Smooth muscle cell (in vitro differentiated cells): ENCODE results near the gene PRRC2A. TPM values are rescaled to one million over a fixed set of nuclear protein-coding genes. Genes with fewer than 3 reads are reported as not detected.
A peak's percentile ranks its signal among the peaks of the same experiment; 100 is the strongest.

Experiments
- DNase-seq: peaks from one replicate; lab custom pipeline; 2025; ENCODE audit not compliant: unreplicated experiment; lab: John Stamatoyannopoulos, UW
- H2AFZ ChIP-seq: fragments of 200-600 bp; sonication (generic); 2 replicates; pipeline ENCODE4 v1.6.0; 2016; ENCODE audit warnings: antibody characterized with exemption, low read depth, mild to moderate bottlenecking
- H3F3A ChIP-seq: fragments of 200-600 bp; sonication (generic); 2 replicates; pipeline ENCODE4 v1.6.0; 2017; ENCODE audit warnings: antibody characterized with exemption, low read depth
- H3K27ac ChIP-seq: fragments of 200-600 bp; sonication (generic); 2 replicates; pipeline ENCODE4 v1.5.1; 2016; ENCODE audit warnings: low read depth, mild to moderate bottlenecking
- H3K27me3 ChIP-seq: fragments of 200-600 bp; sonication (generic); 2 replicates; pipeline ENCODE4 v1.6.1; 2016; ENCODE audit warnings: low read depth, mild to moderate bottlenecking
- H3K36me3 ChIP-seq: fragments of 200-600 bp; sonication (generic); 2 replicates; pipeline ENCODE4 v1.5.1; 2016; ENCODE audit warnings: low read depth
- H3K4me1 ChIP-seq: fragments of 200-600 bp; sonication (generic); 2 replicates; pipeline ENCODE4 v1.5.1; 2016; ENCODE audit warnings: low read depth
- H3K4me2 ChIP-seq: fragments of 200-600 bp; sonication (generic); 2 replicates; pipeline ENCODE4 v1.6.0; 2016; ENCODE audit warnings: mild to moderate bottlenecking
- H3K4me3 ChIP-seq: fragments of 200-600 bp; sonication (generic); 2 replicates; pipeline ENCODE4 v1.5.1; 2016; ENCODE audit warnings: mild to moderate bottlenecking
- H3K79me2 ChIP-seq: fragments of 200-600 bp; sonication (generic); 2 replicates; pipeline ENCODE4 v1.6.0; 2016; ENCODE audit warnings: low read depth, mild to moderate bottlenecking
- H3K9ac ChIP-seq: fragments of 200-600 bp; sonication (generic); 2 replicates; pipeline ENCODE4 v1.6.0; 2016; ENCODE audit warnings: low read depth
- H3K9me3 ChIP-seq: fragments of 200-600 bp; sonication (generic); replicated peaks from 2 replicates; pipeline ENCODE4 v1.5.1; 2016; ENCODE audit warnings: low read depth
- H4K20me1 ChIP-seq: fragments of 200-600 bp; sonication (generic); 2 replicates; pipeline ENCODE4 v1.6.0; 2016; ENCODE audit warnings: low read depth
- WGBS: methylation state at CpG from one replicate; pipeline ENCODE4 v1.1.7; 2016; ENCODE audit warnings: low lambda C conversion rate; 5-methylcytosine and 5-hydroxymethylcytosine counted together
- polyA plus RNA-seq: library from polyadenylated mRNA; unstranded; fragments of >200 nt; fragmentation: Nextera tagmentation; extraction: Ambion mirVana; gene quantifications from 2 replicates; pipeline ENCODE4 v1.2.1, GENCODE V29; 2016
- total RNA-seq: library from RNA; depleted of rRNA; stranded (reverse); fragments of >200 nt; gene quantifications from 2 replicates; pipeline ENCODE4 v1.2.3, GENCODE V29; 2014
- TF ChIP-seq, protein P1 (sequence below): fragments of 200-600 bp; sonication (generic); IDR thresholded peaks from 2 replicates; pipeline ENCODE4 v1.5.1; 2017; ENCODE audit warnings: borderline replicate concordance, mild to moderate bottlenecking, antibody characterized with exemption; ENCODE audit not compliant: insufficient read depth, poor library complexity, severe bottlenecking

PRRC2A gene
- total and polyA plus RNA-seq, 2 experiments from 2014 or later, result 47.6 to 58.0 TPM

- no peak within 1 kb of the TSS for H3K27ac ChIP-seq
- H2AFZ ChIP-seq, result no peak within 1 kb of the TSS
- H3K9ac ChIP-seq, result no peak within 1 kb of the TSS
- H3K4me1 ChIP-seq, result peaks cover 24% of the 10 kb centered on the region
- peaks cover 15% of the 10 kb centered on the region for H4K20me1 ChIP-seq
- 98% methylated on average over 8 of the region's 8 CpGs for WGBS
- no peaks in the 10 kb centered on the region for H3K36me3 ChIP-seq
- TF ChIP-seq, protein P1, sequence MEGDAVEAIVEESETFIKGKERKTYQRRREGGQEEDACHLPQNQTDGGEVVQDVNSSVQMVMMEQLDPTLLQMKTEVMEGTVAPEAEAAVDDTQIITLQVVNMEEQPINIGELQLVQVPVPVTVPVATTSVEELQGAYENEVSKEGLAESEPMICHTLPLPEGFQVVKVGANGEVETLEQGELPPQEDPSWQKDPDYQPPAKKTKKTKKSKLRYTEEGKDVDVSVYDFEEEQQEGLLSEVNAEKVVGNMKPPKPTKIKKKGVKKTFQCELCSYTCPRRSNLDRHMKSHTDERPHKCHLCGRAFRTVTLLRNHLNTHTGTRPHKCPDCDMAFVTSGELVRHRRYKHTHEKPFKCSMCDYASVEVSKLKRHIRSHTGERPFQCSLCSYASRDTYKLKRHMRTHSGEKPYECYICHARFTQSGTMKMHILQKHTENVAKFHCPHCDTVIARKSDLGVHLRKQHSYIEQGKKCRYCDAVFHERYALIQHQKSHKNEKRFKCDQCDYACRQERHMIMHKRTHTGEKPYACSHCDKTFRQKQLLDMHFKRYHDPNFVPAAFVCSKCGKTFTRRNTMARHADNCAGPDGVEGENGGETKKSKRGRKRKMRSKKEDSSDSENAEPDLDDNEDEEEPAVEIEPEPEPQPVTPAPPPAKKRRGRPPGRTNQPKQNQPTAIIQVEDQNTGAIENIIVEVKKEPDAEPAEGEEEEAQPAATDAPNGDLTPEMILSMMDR, result no peak
- H3K4me3 ChIP-seq, result no peak within 1 kb of the TSS
- H3K27me3 ChIP-seq, result no peaks in the 10 kb centered on the region
- H3K9me3 ChIP-seq, result no peaks in the 10 kb centered on the region
- no peak within 1 kb of the TSS for H3K4me2 ChIP-seq
- H3K79me2 ChIP-seq, result peaks cover 68% of the 10 kb centered on the region
- peaks cover 14% of the 10 kb centered on the region for H3F3A ChIP-seq
- no peak for DNase-seq
These were observed 35.1 kb downstream of the PRRC2A start, which contains the start of gene APOM for GRCh38 chr6:31655349-31656237. Gene APOM (plus strand): TSS chr6:31655894. CDS start chr6:31655967, 73 bp downstream.

GRCh38 chr6:31657406-31658157, 37.1 kb downstream of the PRRC2A start:
- H3F3A ChIP-seq, result peaks cover 18% of the 10 kb centered on the region
- H3K27ac ChIP-seq, result no peak overlapping the region
- no peak overlapping the region for H3K4me2 ChIP-seq
- H3K36me3 ChIP-seq, result no peaks in the 10 kb centered on the region
- DNase-seq, result no peak
- 93% methylated on average over 6 of the region's 6 CpGs for WGBS
- H3K4me1 ChIP-seq, result peaks cover 21% of the 10 kb centered on the region
- no peak overlapping the region for H2AFZ ChIP-seq
- no peak overlapping the region for H3K4me3 ChIP-seq
- peaks cover 15% of the 10 kb centered on the region for H4K20me1 ChIP-seq
- H3K27me3 ChIP-seq, result no peaks in the 10 kb centered on the region
- no peak overlapping the region for H3K9ac ChIP-seq
- TF ChIP-seq, protein P1, result no peak
- no peaks in the 10 kb centered on the region for H3K9me3 ChIP-seq
- peaks cover 54% of the 10 kb centered on the region for H3K79me2 ChIP-seq

- 86% methylated on average over 4 of the region's 4 CpGs for WGBS
- Histone ChIP-seq H3K4me1 (peaks cover 21% of the 10 kb centered on the region), H3K36me3 (no peaks in the 10 kb centered on the region), H4K20me1 (peaks cover 15% of the 10 kb centered on the region), H3K4me3 (no peak overlapping the region), H3K4me2 (peak overlapping the region; percentile 92), H3K27ac (no peak overlapping the region), H3K27me3 (no peaks in the 10 kb centered on the region), H3K79me2 (peaks cover 58% of the 10 kb centered on the region), H3F3A (peaks cover 12% of the 10 kb centered on the region), H3K9ac (no peak overlapping the region), H2AFZ (no peak overlapping the region), H3K9me3 (no peaks in the 10 kb centered on the region)
- TF ChIP-seq, protein P1, result no peak
- no peak for DNase-seq
These were observed 37.7 kb downstream of the PRRC2A start for GRCh38 chr6:31658158-31658688.
